Mucosa of rectum (tissue), 2 donors: ENCODE data around the gene CCDC73.
"Not testable (repeated sequence)": the region's sequence is repeated elsewhere in the genome, so short reads cannot be mapped to it uniquely, and the experiment has no call there.

Source experiments
- H3K27ac ChIP-seq, 2 donors: one replicate each; pipeline ENCODE4 v1.7.0; 2013; ENCODE audit warnings: inconsistent platforms in 2 of 2, low read depth in 2 of 2, low read length in 2 of 2
- H3K27me3 ChIP-seq, 2 donors: one replicate each; pipeline ENCODE4 v1.7.0; 2013; ENCODE audit warnings: low read length in 2 of 2; ENCODE audit not compliant: control insufficient read depth in 2 of 2, insufficient read depth in 2 of 2
- H3K36me3 ChIP-seq, 2 donors: one replicate each; pipeline ENCODE4 v1.7.0; 2013; ENCODE audit warnings: low read length in 2 of 2; ENCODE audit not compliant: control insufficient read depth in 2 of 2, insufficient read depth in 2 of 2
- H3K4me1 ChIP-seq, 2 donors: one replicate each; pipeline ENCODE4 v1.7.0; 2013; ENCODE audit warnings: low read length in 2 of 2, mild to moderate bottlenecking in 1 of 2; ENCODE audit not compliant: control insufficient read depth in 2 of 2, insufficient read depth in 2 of 2
- H3K4me3 ChIP-seq, 2 donors: one replicate each; pipeline ENCODE4 v1.7.0; 2013; ENCODE audit warnings: low read length in 2 of 2
- H3K9ac ChIP-seq, 2 donors: one replicate each; pipeline ENCODE4 v1.7.0; 2013; ENCODE audit warnings: low read length in 2 of 2, low read depth in 1 of 2, mild to moderate bottlenecking in 1 of 2
- H3K9me3 ChIP-seq, 2 donors: one replicate each; pipeline ENCODE4 v1.7.0; 2013; ENCODE audit warnings: low read length in 2 of 2; ENCODE audit not compliant: control insufficient read depth in 2 of 2
- donor health status: healthy.
- donor health status: Normal muscosa, but diverticular disease.

CCDC73 gene

GRCh38 chr11:32829680-32830412 is 35.4 kb upstream of the CCDC73 start, which contains the start of gene PRRG4:
Gene PRRG4 (plus strand): TSS chr11:32829927. CDS start chr11:32830530, 603 bp downstream.
- H3K4me3 ChIP-seq, result peak within 1 kb of the TSS; percentile 87 to 88
- H3K27me3 ChIP-seq, result no peaks in the 10 kb centered on the region
- H3K4me1 ChIP-seq, result peaks cover 3 to 6% of the 10 kb centered on the region in 2 donors
- no peaks in the 10 kb centered on the region for H3K9me3 ChIP-seq
- H3K9ac ChIP-seq, result peak within 1 kb of the TSS; percentile 68 to 94
- H3K27ac ChIP-seq, result peak within 1 kb of the TSS; percentile 86 to 93
- no peaks in the 10 kb centered on the region for H3K36me3 ChIP-seq

GRCh38 chr11:32829157-32829679 is 34.8 kb upstream of the CCDC73 start:
- Histone ChIP-seq H3K9me3 (no peaks in the 10 kb centered on the region), H3K4me3 (peak overlapping the region; percentile 87 to 88), H3K9ac (peak overlapping the region; percentile 68 to 94), H3K27me3 (no peaks in the 10 kb centered on the region), H3K27ac (peak overlapping the region; percentile 86 to 93), H3K4me1 (peaks cover 3 to 6% of the 10 kb centered on the region in 2 donors), H3K36me3 (no peaks in the 10 kb centered on the region)

- no peak overlapping the region for H3K9ac ChIP-seq
- H3K4me1 ChIP-seq, result peaks cover 3 to 6% of the 10 kb centered on the region in 2 donors
- H3K4me3 ChIP-seq, result no peak overlapping the region
- H3K9me3 ChIP-seq, result no peaks in the 10 kb centered on the region
- H3K27me3 ChIP-seq, result no peaks in the 10 kb centered on the region
- no peak overlapping the region for H3K27ac ChIP-seq
- H3K36me3 ChIP-seq, result no peaks in the 10 kb centered on the region
Observed at GRCh38 chr11:32827276-32827675, 32.8 kb upstream of the CCDC73 start.

GRCh38 chr11:32826113-32826512 is 31.7 kb upstream of the CCDC73 start:
- Histone ChIP-seq H3K36me3 (no peaks in the 10 kb centered on the region), H3K4me3 (no peak overlapping the region)

GRCh38 chr11:32823617-32824016 is 29.2 kb upstream of the CCDC73 start:
- not testable (repeated sequence) for H3K4me3 ChIP-seq, H3K9me3 ChIP-seq, H3K36me3 ChIP-seq, H3K4me1 ChIP-seq, H3K27me3 ChIP-seq, H3K27ac ChIP-seq, H3K9ac ChIP-seq

More at GRCh38 chr11:32826113-32826512, 31.7 kb upstream of the CCDC73 start:
- H3K27ac ChIP-seq, result no peak overlapping the region
- H3K9me3 ChIP-seq, result no peaks in the 10 kb centered on the region
- peaks cover 3 to 6% of the 10 kb centered on the region in 2 donors for H3K4me1 ChIP-seq
- no peaks in the 10 kb centered on the region for H3K27me3 ChIP-seq
- H3K9ac ChIP-seq, result no peak overlapping the region

GRCh38 chr11:32821917-32822560 is 27.6 kb upstream of the CCDC73 start:
- no peak overlapping the region for H3K9ac ChIP-seq
- H3K9me3 ChIP-seq, result no peaks in the 10 kb centered on the region
- H3K27me3 ChIP-seq, result no peaks in the 10 kb centered on the region
- H3K4me1 ChIP-seq, result no peaks in the 10 kb centered on the region
- H3K4me3 ChIP-seq, result no peak overlapping the region
- H3K36me3 ChIP-seq, result no peaks in the 10 kb centered on the region
- H3K27ac ChIP-seq, result no peak overlapping the region

- no peak overlapping the region for H3K4me3 ChIP-seq
- no peak overlapping the region for H3K9ac ChIP-seq
Observed at GRCh38 chr11:32821517-32821916, 27.1 kb upstream of the CCDC73 start.

GRCh38 chr11:32820497-32820896 is 26.0 kb upstream of the CCDC73 start:
- Histone ChIP-seq H3K9me3 (no peaks in the 10 kb centered on the region), H3K36me3 (no peaks in the 10 kb centered on the region), H3K4me1 (no peaks in the 10 kb centered on the region), H3K9ac (no peak overlapping the region), H3K27ac (no peak overlapping the region), H3K4me3 (no peak overlapping the region), H3K27me3 (no peaks in the 10 kb centered on the region)

More at GRCh38 chr11:32821517-32821916, 27.1 kb upstream of the CCDC73 start:
- Histone ChIP-seq H3K9me3 (no peaks in the 10 kb centered on the region), H3K4me1 (no peaks in the 10 kb centered on the region), H3K36me3 (no peaks in the 10 kb centered on the region), H3K27ac (no peak overlapping the region), H3K27me3 (no peaks in the 10 kb centered on the region)

GRCh38 chr11:32819187-32819586 is 24.7 kb upstream of the CCDC73 start:
- H3K27me3 ChIP-seq, result no peaks in the 10 kb centered on the region

GRCh38 chr11:32817852-32818183 is 23.4 kb upstream of the CCDC73 start:
- Histone ChIP-seq H3K27ac (no peak overlapping the region), H3K27me3 (no peaks in the 10 kb centered on the region), H3K36me3 (no peaks in the 10 kb centered on the region), H3K4me3 (no peak overlapping the region), H3K9ac (no peak overlapping the region), H3K4me1 (no peaks in the 10 kb centered on the region), H3K9me3 (no peaks in the 10 kb centered on the region)

More at GRCh38 chr11:32819187-32819586, 24.7 kb upstream of the CCDC73 start:
- Histone ChIP-seq H3K36me3 (no peaks in the 10 kb centered on the region), H3K9me3 (no peaks in the 10 kb centered on the region), H3K4me1 (no peaks in the 10 kb centered on the region), H3K27ac (no peak overlapping the region), H3K9ac (no peak overlapping the region), H3K4me3 (no peak overlapping the region)
